Measurements from ENCODE around the gene EFL1. TPM values are rescaled to one million over a fixed set of nuclear protein-coding genes. Genes with fewer than 3 reads are reported as not detected.
"Not testable (repeated sequence)": the region's sequence is repeated elsewhere in the genome, so short reads cannot be mapped to it uniquely, and the experiment has no call there.

EFL1 gene
- total RNA-seq, 1 donor from 2014 or later = 26.6 TPM

DNA sequence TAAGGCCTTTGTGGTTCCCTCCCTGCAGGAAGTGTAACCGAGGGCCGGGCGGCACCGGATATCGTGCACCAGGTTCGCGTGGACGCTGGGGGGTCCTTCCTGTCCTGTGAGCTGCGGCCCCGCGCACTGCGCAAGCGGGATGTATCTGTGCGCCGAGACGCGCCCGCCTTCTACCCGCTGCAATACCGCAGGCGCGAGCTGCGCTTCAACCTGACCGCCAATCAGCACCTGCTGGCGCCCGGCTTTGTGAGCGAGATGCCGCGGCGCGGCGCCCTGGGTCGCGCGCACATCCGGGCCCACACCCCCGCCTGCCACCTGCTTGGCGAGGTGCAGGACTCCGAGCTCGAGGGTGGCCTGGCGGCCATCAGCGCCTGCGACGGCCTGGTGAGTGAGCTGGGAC is 36.0 kb upstream of the EFL1 start:
- DNase-seq (ENCODE audit: low spot score) = peak; percentile 44
- no peaks in the 10 kb centered on the region for H3K36me3 Mint-ChIP-seq (ENCODE audit: low read depth)
- H3K4me1 Mint-ChIP-seq (ENCODE audit: low read depth) = no peaks in the 10 kb centered on the region
- H3K27ac Mint-ChIP-seq = no peak overlapping the region
- H3K4me3 Mint-ChIP-seq (ENCODE audit: low read depth) = no peak overlapping the region
- H3K27me3 Mint-ChIP-seq (ENCODE audit: low read depth) = peaks cover 14% of the 10 kb centered on the region
- intact Hi-C loops (cut with micrococcal nuclease) = no loop called here
- H3K9me3 Mint-ChIP-seq = no peaks in the 10 kb centered on the region

DNA sequence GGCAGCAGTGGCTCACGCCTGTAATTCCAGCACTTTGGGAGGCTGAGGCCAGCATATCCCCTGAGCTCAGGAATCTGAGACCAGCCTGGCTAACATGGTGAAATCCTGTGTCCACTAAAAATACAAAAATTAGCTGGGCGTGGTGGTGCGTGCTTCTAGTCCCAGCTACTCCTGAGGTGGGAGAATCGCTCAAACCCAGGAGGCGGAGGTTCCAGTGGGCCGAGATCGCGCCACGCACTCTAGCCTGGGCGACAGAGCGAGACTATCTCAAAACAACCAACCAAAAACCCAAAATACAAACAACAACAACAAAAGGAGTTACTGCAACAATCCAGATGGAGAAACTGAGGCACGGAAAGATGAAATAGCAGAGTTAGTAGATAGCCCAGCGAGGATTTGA is 35.5 kb upstream of the EFL1 start:
- intact Hi-C loops (cut with micrococcal nuclease) = no loop called here

GRCh38 chr15:82297546-82297945 is 35.0 kb upstream of the EFL1 start:
- peaks cover 14% of the 10 kb centered on the region for H3K27me3 Mint-ChIP-seq (ENCODE audit: low read depth)
- H3K4me3 Mint-ChIP-seq (ENCODE audit: low read depth) = no peak overlapping the region
- DNase-seq (ENCODE audit: low spot score) = no peak
- no peaks in the 10 kb centered on the region for H3K4me1 Mint-ChIP-seq (ENCODE audit: low read depth)
- intact Hi-C loops (cut with micrococcal nuclease) = no loop called here
- no peak overlapping the region for H3K27ac Mint-ChIP-seq
- H3K36me3 Mint-ChIP-seq (ENCODE audit: low read depth) = no peaks in the 10 kb centered on the region
- no peaks in the 10 kb centered on the region for H3K9me3 Mint-ChIP-seq

More for the DNA sequence above, 35.5 kb upstream of the EFL1 start:
- no peak overlapping the region for H3K27ac Mint-ChIP-seq
- H3K4me1 Mint-ChIP-seq (ENCODE audit: low read depth) = no peaks in the 10 kb centered on the region
- H3K27me3 Mint-ChIP-seq (ENCODE audit: low read depth) = peaks cover 14% of the 10 kb centered on the region
- H3K9me3 Mint-ChIP-seq = no peaks in the 10 kb centered on the region
- DNase-seq (ENCODE audit: low spot score) = no peak
- H3K36me3 Mint-ChIP-seq (ENCODE audit: low read depth) = no peaks in the 10 kb centered on the region
- H3K4me3 Mint-ChIP-seq (ENCODE audit: low read depth) = no peak overlapping the region

DNA sequence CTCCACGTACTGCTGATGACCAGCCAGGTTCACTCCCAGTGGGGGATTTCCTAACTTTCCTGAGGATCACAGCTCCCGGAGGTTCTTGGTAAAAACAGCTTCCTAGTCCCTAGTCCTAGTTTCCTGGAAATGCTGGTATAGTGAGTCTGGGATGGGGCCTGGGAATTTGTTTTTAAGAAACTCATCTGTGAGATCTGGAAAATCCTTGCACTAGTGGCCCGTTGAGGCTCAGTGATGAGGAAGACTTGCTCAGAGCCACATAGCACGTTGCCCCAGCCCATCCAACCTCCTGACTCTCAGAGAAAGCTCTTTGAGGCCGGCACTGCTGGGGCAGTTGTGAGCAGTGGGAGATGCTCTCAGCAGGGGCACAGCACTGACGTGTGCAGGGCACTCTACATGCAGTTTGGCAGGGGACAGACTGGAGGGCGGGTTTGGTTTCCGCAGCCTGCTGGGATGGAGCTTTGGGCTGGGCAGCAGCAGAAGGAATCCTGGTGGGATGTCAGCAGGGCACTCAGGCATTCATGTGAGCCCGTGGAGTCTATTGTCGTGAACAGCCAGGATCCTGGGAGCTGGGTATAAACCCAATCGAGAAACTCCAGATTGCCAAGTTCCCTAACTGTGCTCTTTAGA is 31.6 kb upstream of the EFL1 start:
- Mint-ChIP-seq H3K27ac (no peak overlapping the region), H3K9me3 (peaks cover 4% of the 10 kb centered on the region), H3K36me3 (ENCODE audit: low read depth) (no peaks in the 10 kb centered on the region), H3K4me3 (ENCODE audit: low read depth) (no peak overlapping the region), H3K27me3 (ENCODE audit: low read depth) (peaks cover 31% of the 10 kb centered on the region), H3K4me1 (ENCODE audit: low read depth) (peaks cover 4% of the 10 kb centered on the region)
- no peak for DNase-seq (ENCODE audit: low spot score)
- intact Hi-C loops (cut with micrococcal nuclease) = no loop called here

DNA sequence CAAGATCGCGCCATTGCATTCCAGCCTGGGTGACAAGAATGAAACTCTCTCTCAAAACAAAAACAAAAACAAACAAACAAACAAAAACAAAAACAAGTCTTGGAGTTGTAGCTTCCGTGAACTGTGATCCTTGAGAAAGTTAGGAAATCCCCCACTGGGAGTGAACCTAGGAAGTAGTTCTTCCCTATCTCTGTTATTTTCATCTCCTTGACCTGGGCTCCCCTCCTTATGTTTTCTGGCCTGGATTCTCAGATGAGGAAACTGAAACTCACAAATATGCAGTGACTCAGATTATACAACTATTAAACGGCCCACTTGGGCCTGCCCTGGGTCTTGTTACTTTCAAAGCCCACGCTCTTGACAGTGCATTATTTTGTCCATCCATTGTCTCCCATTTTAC is 29.7 kb upstream of the EFL1 start:
- intact Hi-C loops (cut with micrococcal nuclease) = no loop called here
- H3K9me3 Mint-ChIP-seq = peaks cover 14% of the 10 kb centered on the region
- H3K4me1 Mint-ChIP-seq (ENCODE audit: low read depth) = peaks cover 8% of the 10 kb centered on the region
- no peak overlapping the region for H3K27ac Mint-ChIP-seq
- DNase-seq (ENCODE audit: low spot score) = no peak
- peaks cover 30% of the 10 kb centered on the region for H3K27me3 Mint-ChIP-seq (ENCODE audit: low read depth)
- no peak overlapping the region for H3K4me3 Mint-ChIP-seq (ENCODE audit: low read depth)
- no peaks in the 10 kb centered on the region for H3K36me3 Mint-ChIP-seq (ENCODE audit: low read depth)

DNA sequence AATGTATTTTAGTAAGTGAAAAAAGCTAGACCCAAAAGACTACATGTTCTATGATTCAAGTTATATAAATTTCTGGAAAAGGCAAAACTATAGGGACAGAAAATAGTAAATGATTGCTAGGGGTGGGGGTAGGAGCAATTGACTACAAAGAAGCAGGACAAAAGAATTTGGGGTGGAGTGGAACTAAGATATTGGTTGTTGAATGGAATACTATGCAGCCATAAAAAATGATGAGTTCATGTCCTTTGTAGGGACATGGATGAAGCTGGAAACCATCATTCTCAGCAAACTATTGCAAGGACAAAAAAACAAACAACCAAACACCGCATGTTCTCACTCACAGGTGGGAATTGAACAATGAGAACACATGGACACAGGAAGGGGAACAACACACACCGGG is 25.7 kb upstream of the EFL1 start:
- intact Hi-C loops (cut with micrococcal nuclease); H3K27ac Mint-ChIP-seq; DNase-seq (ENCODE audit: low spot score); H3K4me3 Mint-ChIP-seq (ENCODE audit: low read depth); H3K36me3 Mint-ChIP-seq (ENCODE audit: low read depth): not testable (repeated sequence)
- Mint-ChIP-seq H3K9me3 (peaks cover 14% of the 10 kb centered on the region), H3K27me3 (ENCODE audit: low read depth) (peaks cover 35% of the 10 kb centered on the region), H3K4me1 (ENCODE audit: low read depth) (peaks cover 26% of the 10 kb centered on the region)

DNA sequence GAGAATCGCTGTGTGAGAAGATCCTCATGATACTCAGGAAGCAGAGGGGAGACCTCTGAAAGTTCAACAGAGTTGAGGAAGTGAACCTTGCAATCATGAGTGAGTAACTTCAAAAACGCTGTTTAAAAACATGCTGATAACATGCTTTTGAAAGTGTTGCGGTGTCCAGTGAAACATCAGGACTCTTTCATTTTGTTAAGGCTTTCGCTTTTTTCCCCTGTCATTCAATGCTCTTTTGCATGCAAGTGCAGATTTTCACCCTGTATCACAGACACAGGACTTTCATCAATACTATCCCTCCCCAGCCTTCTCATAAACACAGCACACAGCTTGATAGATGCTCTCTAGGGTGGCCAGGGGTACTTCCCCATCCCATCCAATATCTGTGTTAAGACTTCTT is 23.9 kb upstream of the EFL1 start:
- H3K36me3 Mint-ChIP-seq (ENCODE audit: low read depth); DNase-seq (ENCODE audit: low spot score); intact Hi-C loops (cut with micrococcal nuclease): not testable (repeated sequence)
- Mint-ChIP-seq H3K9me3 (peaks cover 14% of the 10 kb centered on the region), H3K4me1 (ENCODE audit: low read depth) (peaks cover 26% of the 10 kb centered on the region), H3K4me3 (ENCODE audit: low read depth) (peak overlapping the region; percentile 37), H3K27me3 (ENCODE audit: low read depth) (peaks cover 38% of the 10 kb centered on the region), H3K27ac (peak overlapping the region; percentile 34)

DNA sequence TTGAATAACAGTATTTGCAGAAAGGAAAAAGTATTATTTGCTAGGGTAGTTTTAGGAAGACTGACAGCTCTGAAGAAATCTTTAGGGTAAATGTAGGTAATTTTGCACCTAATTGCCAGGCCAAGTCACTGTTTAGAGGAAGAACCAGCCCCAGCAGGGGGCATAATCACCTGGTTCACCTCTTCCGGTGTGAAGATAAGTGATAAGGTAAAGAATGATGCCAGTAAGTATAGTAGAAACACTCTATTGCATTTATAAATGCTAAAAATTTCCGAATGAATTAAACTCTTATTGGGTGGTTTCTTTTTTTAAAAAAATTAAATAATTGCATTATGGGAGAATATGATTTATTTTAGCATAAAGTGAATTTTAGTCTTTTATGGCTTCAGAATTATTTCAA is 21.8 kb upstream of the EFL1 start:
- H3K9me3 Mint-ChIP-seq = peaks cover 12% of the 10 kb centered on the region
- peaks cover 33% of the 10 kb centered on the region for H3K27me3 Mint-ChIP-seq (ENCODE audit: low read depth)
- H3K27ac Mint-ChIP-seq; H3K36me3 Mint-ChIP-seq (ENCODE audit: low read depth); H3K4me3 Mint-ChIP-seq (ENCODE audit: low read depth); intact Hi-C loops (cut with micrococcal nuclease); DNase-seq (ENCODE audit: low spot score): not testable (repeated sequence)
- peaks cover 24% of the 10 kb centered on the region for H3K4me1 Mint-ChIP-seq (ENCODE audit: low read depth)

DNA sequence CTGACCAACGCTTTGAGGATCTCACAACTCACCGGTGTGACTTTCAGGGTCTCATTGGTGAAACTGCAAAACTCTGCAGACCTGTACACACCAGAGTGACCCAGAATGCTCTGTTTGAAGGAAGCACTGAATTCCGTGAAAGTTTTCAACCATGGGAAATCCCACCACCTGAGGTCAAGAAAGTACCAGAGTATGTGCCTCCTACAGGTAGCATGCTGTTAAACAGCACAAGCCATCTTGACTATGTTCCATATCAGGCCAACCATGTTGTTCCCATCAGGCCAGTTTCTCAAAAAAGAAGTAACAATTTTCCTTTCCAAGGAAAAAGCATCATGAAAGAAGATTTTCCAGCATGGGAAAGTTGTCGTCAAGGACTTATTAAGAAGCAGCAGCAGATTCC is 19.9 kb upstream of the EFL1 start:
- H3K36me3 Mint-ChIP-seq (ENCODE audit: low read depth); H3K27ac Mint-ChIP-seq; H3K4me3 Mint-ChIP-seq (ENCODE audit: low read depth); DNase-seq (ENCODE audit: low spot score); intact Hi-C loops (cut with micrococcal nuclease); H3K9me3 Mint-ChIP-seq: not testable (repeated sequence)
- H3K27me3 Mint-ChIP-seq (ENCODE audit: low read depth) = peaks cover 40% of the 10 kb centered on the region
- H3K4me1 Mint-ChIP-seq (ENCODE audit: low read depth) = peaks cover 19% of the 10 kb centered on the region

DNA sequence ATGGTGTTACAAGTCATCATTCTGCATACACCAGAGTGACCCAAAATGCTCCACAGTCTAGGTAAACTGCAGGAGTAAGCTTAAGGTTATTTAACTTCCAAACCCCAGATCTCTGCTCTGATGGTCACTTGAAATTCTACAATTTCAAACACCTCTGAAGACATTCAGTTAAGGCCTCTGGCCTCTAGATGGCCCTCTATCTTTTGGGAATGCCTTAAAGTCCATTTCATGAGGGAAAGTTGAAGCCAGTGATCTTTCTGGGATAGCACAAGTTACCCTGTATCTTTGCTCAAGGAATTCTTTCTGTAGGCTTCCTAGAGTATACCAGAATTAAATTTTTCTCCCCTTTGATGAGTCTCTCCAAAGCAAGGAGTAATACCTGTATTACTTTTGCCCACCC is 18.7 kb upstream of the EFL1 start:
- peaks cover 45% of the 10 kb centered on the region for H3K27me3 Mint-ChIP-seq (ENCODE audit: low read depth)
- H3K4me1 Mint-ChIP-seq (ENCODE audit: low read depth); H3K36me3 Mint-ChIP-seq (ENCODE audit: low read depth); H3K9me3 Mint-ChIP-seq; intact Hi-C loops (cut with micrococcal nuclease); H3K4me3 Mint-ChIP-seq (ENCODE audit: low read depth); H3K27ac Mint-ChIP-seq; DNase-seq (ENCODE audit: low spot score): not testable (repeated sequence)

DNA sequence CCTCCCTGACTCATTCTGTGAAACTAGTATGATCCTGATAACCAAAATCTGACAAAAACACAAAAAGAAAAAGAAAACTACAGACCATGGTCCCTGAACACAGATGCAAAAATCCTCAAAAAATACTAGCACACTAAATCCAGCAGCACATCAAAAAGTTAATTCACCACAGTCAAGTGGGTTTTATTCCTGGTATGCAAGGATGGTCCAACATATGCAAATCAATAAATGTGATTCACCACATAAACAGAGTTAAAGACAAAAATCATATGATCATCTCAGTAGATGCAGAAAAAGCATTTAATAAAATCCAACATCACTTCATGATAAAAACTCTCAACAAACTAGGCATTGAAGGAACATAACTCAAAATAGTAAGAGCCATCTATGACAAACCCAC is 12.9 kb upstream of the EFL1 start:
- intact Hi-C loops (cut with micrococcal nuclease) = no loop called here
- Mint-ChIP-seq H3K27me3 (ENCODE audit: low read depth) (peaks cover 55% of the 10 kb centered on the region), H3K4me1 (ENCODE audit: low read depth) (no peaks in the 10 kb centered on the region), H3K27ac (no peak overlapping the region), H3K36me3 (ENCODE audit: low read depth) (no peaks in the 10 kb centered on the region), H3K4me3 (ENCODE audit: low read depth) (no peak overlapping the region), H3K9me3 (peaks cover 7% of the 10 kb centered on the region)
- no peak for DNase-seq (ENCODE audit: low spot score)

- Mint-ChIP-seq H3K4me1 (ENCODE audit: low read depth) (no peaks in the 10 kb centered on the region), H3K9me3 (peaks cover 7% of the 10 kb centered on the region), H3K27ac (no peak overlapping the region), H3K27me3 (ENCODE audit: low read depth) (peaks cover 29% of the 10 kb centered on the region), H3K36me3 (ENCODE audit: low read depth) (no peaks in the 10 kb centered on the region), H3K4me3 (ENCODE audit: low read depth) (no peak overlapping the region)
- intact Hi-C loops (cut with micrococcal nuclease) = no loop called here
- no peak for DNase-seq (ENCODE audit: low spot score)
Observed at GRCh38 chr15:82272154-82272553, 9.6 kb upstream of the EFL1 start.

GRCh38 chr15:82268454-82268853 is 5.9 kb upstream of the EFL1 start:
- H3K27ac Mint-ChIP-seq; H3K4me3 Mint-ChIP-seq (ENCODE audit: low read depth); H3K27me3 Mint-ChIP-seq (ENCODE audit: low read depth); H3K36me3 Mint-ChIP-seq (ENCODE audit: low read depth); H3K9me3 Mint-ChIP-seq; DNase-seq (ENCODE audit: low spot score); H3K4me1 Mint-ChIP-seq (ENCODE audit: low read depth); intact Hi-C loops (cut with micrococcal nuclease): not testable (repeated sequence)

DNA sequence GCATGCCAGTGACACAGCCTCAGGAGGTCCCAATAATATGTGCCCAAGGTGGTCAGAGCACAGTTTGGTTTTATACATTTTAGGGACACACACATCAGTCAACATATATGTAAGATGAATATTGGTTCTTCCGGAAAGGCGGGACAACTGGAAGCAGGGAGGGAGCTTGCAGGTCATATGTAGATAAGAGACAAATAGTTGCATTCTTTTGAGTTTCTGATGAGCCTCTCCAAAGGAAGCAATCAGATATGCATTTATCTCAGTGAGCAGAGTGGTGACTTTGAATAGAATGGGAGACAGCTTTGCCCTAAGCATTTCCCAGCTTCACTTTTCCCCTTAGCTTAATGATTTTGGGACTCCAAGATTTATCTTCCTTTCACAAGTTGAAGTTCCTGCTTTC is 4.6 kb upstream of the EFL1 start:
- H3K4me3 Mint-ChIP-seq (ENCODE audit: low read depth); H3K9me3 Mint-ChIP-seq; H3K4me1 Mint-ChIP-seq (ENCODE audit: low read depth); intact Hi-C loops (cut with micrococcal nuclease); H3K27ac Mint-ChIP-seq; H3K27me3 Mint-ChIP-seq (ENCODE audit: low read depth); DNase-seq (ENCODE audit: low spot score); H3K36me3 Mint-ChIP-seq (ENCODE audit: low read depth): not testable (repeated sequence)
